Endothelial cell of umbilical vein (primary cell): Measurements from ENCODE around the gene FAM83C. TPM values are rescaled to one million over a fixed set of nuclear protein-coding genes. Genes with fewer than 3 reads are reported as not detected.

Experiments
- BruUV-seq: library from RNA; stranded (reverse); fragments of 400-500 nt; replicated peaks from 2 replicates; lab custom pipeline; 2021; lab: Mats Ljungman, UMichigan
- CTCF ChIA-PET: fragments of 300-600, 350-600 bp; sonication (Branson Sonifier 250); formaldehyde crosslinking; loops from one replicate; lab custom pipeline; 2021; ENCODE audit warnings: antibody characterized with exemption, inconsistent platforms; lab: Charles Lee
- POLR2A ChIA-PET: fragments of 300-600, 350-600 bp; sonication (Branson Sonifier 250); formaldehyde crosslinking; loops from one replicate; lab custom pipeline; 2021; ENCODE audit warnings: antibody characterized with exemption, inconsistent platforms; lab: Charles Lee
- DNase-seq: peaks from one replicate; pipeline ENCODE4 v3.0.0-alpha.2; 2011; ENCODE audit warnings: low read depth, low spot score
- FAIRE-seq: peaks from 2 replicates; lab custom pipeline; 2011; peaks lifted over from hg19 to GRCh38; lab: Jason Lieb, UNC
- H2AFZ ChIP-seq: 2 replicates; pipeline ENCODE4 v1.6.0; 2012; ENCODE audit warnings: low read depth, low read length, control low read depth, inconsistent platforms
- H3K27ac ChIP-seq: 2 replicates; pipeline ENCODE4 v1.5.1; 2011; ENCODE audit warnings: low read depth, mild to moderate bottlenecking, control low read depth, low read length, moderate library complexity; ENCODE audit not compliant: insufficient read depth
- H3K27me3 ChIP-seq, 2 experiments: 2 replicates each; pipeline versions ENCODE4 v1.6.0 to v1.6.1; 2011; ENCODE audit warnings: low read length in 2 of 2, mixed read lengths in 1 of 2; ENCODE audit not compliant: control insufficient read depth in 2 of 2, insufficient read depth in 2 of 2
- H3K36me3 ChIP-seq, 2 experiments: 2 replicates in 1 of 2; 3 replicates in 1 of 2; pipeline ENCODE4 v1.5.1; 2011; ENCODE audit warnings: low read length in 2 of 2, mild to moderate bottlenecking in 1 of 2, moderate library complexity in 1 of 2; ENCODE audit not compliant: control insufficient read depth in 2 of 2, insufficient read depth in 2 of 2; ENCODE audit errors: extremely low read depth in 1 of 2
- H3K4me1 ChIP-seq: 3 replicates; pipeline ENCODE4 v1.5.1; 2011; ENCODE audit warnings: mild to moderate bottlenecking, low read length; ENCODE audit not compliant: control insufficient read depth, insufficient read depth; ENCODE audit errors: extremely low read depth
- H3K4me2 ChIP-seq: 2 replicates; pipeline ENCODE4 v1.6.1; 2011; ENCODE audit warnings: low read length, control low read depth, mixed read lengths; ENCODE audit not compliant: insufficient read depth
- H3K4me3 ChIP-seq, 3 experiments: fragments of 200-600 bp in 1 of 3; sonication (generic), shearing (Covaris generic) in 1 of 3; replicated peaks in 1 of 3; 2 replicates each; pipeline ENCODE4 v1.5.1; 2011 to 2016; ENCODE audit warnings: control low read depth in 3 of 3, low read length in 3 of 3, mild to moderate bottlenecking in 2 of 3, inconsistent platforms in 1 of 3, low read depth in 1 of 3, moderate library complexity in 1 of 3; ENCODE audit not compliant: insufficient read depth in 1 of 3
- H3K79me2 ChIP-seq: 2 replicates; pipeline ENCODE4 v1.6.0; 2012; ENCODE audit warnings: low read length, inconsistent platforms; ENCODE audit not compliant: control insufficient read depth, insufficient read depth
- H3K9ac ChIP-seq: replicated peaks from 2 replicates; pipeline ENCODE3; 2011; ENCODE audit warnings: low read length, control low read depth; ENCODE audit not compliant: insufficient read depth; ENCODE audit errors: extremely low read depth
- H3K9me1 ChIP-seq: replicated peaks from 3 replicates; pipeline ENCODE4 v1.6.0; 2011; ENCODE audit warnings: mild to moderate bottlenecking, low read length; ENCODE audit not compliant: control insufficient read depth, insufficient read depth; ENCODE audit errors: extremely low read depth
- H3K9me3 ChIP-seq: replicated peaks from 2 replicates; pipeline ENCODE4 v1.5.1; 2012; ENCODE audit warnings: low read length, inconsistent platforms; ENCODE audit not compliant: control insufficient read depth, insufficient read depth
- H4K20me1 ChIP-seq: replicated peaks from 2 replicates; pipeline ENCODE3; 2011; ENCODE audit warnings: mild to moderate bottlenecking, low read length; ENCODE audit not compliant: control insufficient read depth, insufficient read depth; ENCODE audit errors: extremely low read depth
- CTCF ChIP-seq, 2 donors: IDR thresholded peaks; 1 replicate in 1 of 2; 2 replicates in 1 of 2; pipeline ENCODE4 v1.5.1; 2011; ENCODE audit warnings: low read length in 2 of 2, mild to moderate bottlenecking in 2 of 2, moderate library complexity in 2 of 2, control low read depth in 1 of 2, inconsistent platforms in 1 of 2, low read depth in 1 of 2; ENCODE audit not compliant: insufficient read depth in 1 of 2; ENCODE audit errors: extremely low read depth in 1 of 2
- EZH2 ChIP-seq: IDR thresholded peaks from 2 replicates; pipeline ENCODE4 v1.6.1; 2012; ENCODE audit warnings: borderline replicate concordance, low read depth, mild to moderate bottlenecking, moderate library complexity, low read length, inconsistent platforms; ENCODE audit not compliant: severe bottlenecking
- FOS ChIP-seq: IDR thresholded peaks from 2 replicates; pipeline ENCODE4 v1.6.1; 2011; ENCODE audit warnings: mild to moderate bottlenecking, low read length, moderate library complexity, borderline replicate concordance; ENCODE audit not compliant: insufficient read depth
- GATA2 ChIP-seq: IDR thresholded peaks from 2 replicates; pipeline ENCODE4 v1.7.0; 2011; ENCODE audit warnings: low read depth, mild to moderate bottlenecking, moderate library complexity, mixed read lengths, low read length; ENCODE audit not compliant: insufficient read length, insufficient read depth
- JUN ChIP-seq: IDR thresholded peaks from 2 replicates; pipeline ENCODE4 v1.6.1; 2011; ENCODE audit warnings: borderline replicate concordance, low read depth; ENCODE audit not compliant: insufficient read length, insufficient read depth
- MYC ChIP-seq: IDR thresholded peaks from one replicate; pipeline ENCODE4 v1.6.1; 2011; ENCODE audit warnings: mild to moderate bottlenecking, low read depth, low read length
- POLR2A ChIP-seq: IDR thresholded peaks from 2 replicates; pipeline ENCODE4 v1.6.1; 2012; ENCODE audit warnings: low read depth, mild to moderate bottlenecking, control low read depth, low read length
- POLR2AphosphoS5 ChIP-seq: IDR thresholded peaks from 2 replicates; pipeline ENCODE4 v1.6.1; 2012; ENCODE audit warnings: low read depth, mild to moderate bottlenecking, control low read depth, low read length, moderate library complexity; ENCODE audit not compliant: insufficient read depth
- dilution Hi-C: fragments of 300-500 bp; cut with MboI; formaldehyde crosslinking; loops from one replicate; pipeline ENCODE4 v1.15.0; 2019; ENCODE audit warnings: low sequenced_read_pairs; ENCODE audit not compliant: extremely low pct_ligation_motif_present
- intact Hi-C: fragments of 100-400 bp; cut with micrococcal nuclease; formaldehyde crosslinking; loops from one replicate; pipeline ENCODE4 v1.10.0; 2022
- polyA plus RNA-seq, 4 experiments: library from polyadenylated mRNA; depleted of rRNA in 3 of 4; stranded (reverse) in 3 of 4; unstranded in 1 of 4; fragments of >200 nt; gene quantifications; 2 replicates each; pipeline versions ENCODE4 v1.2.1 to v1.2.3, GENCODE V29; 2011 to 2012; ENCODE audit warnings: missing spikeins in 1 of 4
- total RNA-seq: library from RNA; stranded (reverse); gene quantifications from 2 replicates; pipeline ENCODE4 v1.2.3, GENCODE V29; 2021
- TF ChIP-seq, protein P1 (sequence below): IDR thresholded peaks from 2 replicates; pipeline ENCODE4 v1.6.1; 2011; ENCODE audit not compliant: insufficient read depth, insufficient read length

The FAM83C gene
- total and polyA plus RNA-seq, 2 donors (not counting 3 experiments of a cell fraction or from before 2014, with no cell fraction given), result not detected

DNA sequence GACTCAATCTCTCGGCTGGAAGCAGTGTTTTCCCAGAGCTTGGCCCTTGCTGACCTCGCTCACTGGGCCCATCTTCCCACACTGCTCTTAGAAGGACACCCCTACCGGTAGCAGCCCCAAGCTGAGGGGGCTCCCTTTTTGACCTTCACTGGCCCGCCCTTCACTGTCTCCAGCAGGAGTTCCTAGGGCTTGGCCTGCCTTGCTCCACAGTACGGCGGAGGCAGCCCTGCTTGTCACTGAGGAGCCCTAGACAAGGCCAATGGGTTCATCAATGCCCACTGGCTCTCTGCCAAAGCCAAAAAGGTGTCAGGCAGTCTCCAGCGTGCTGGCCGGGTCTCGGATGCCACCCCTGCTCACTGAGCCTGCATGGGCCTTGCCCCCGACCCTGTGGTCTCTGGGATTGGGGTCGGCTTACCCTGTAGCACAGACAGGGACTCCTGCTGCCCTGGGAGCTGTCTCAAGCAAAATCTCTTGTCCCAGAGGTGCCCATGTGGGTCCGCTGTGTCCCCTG lies 16.4 kb downstream of the FAM83C start:
- dilution Hi-C loops, result no loop called here
- Histone ChIP-seq H4K20me1 (no peaks in the 10 kb centered on the region), H3K79me2 (peaks cover 15% of the 10 kb centered on the region), H3K27me3 (no peaks in the 10 kb centered on the region), H3K4me2 (no peak overlapping the region), H3K9me1 (no peaks in the 10 kb centered on the region), H3K9me3 (no peaks in the 10 kb centered on the region), H2AFZ (no peak overlapping the region), H3K4me1 (peaks cover 7% of the 10 kb centered on the region), H3K36me3 (peaks cover 16 to 23% of the 10 kb centered on the region in 2 experiments), H3K4me3 (no peak overlapping the region), H3K27ac (no peak overlapping the region), H3K9ac (no peak overlapping the region)
- POLR2A ChIA-PET, result interaction anchor here (0.8 to 1.3 kb wide), 2 partner anchors 9 to 417 kb away, joined by 3 read pairs; partner anchors contain the start of gene EIF6
- DNase-seq (no peak), FAIRE-seq (no peak)
- intact Hi-C loops, result no loop called here
- CTCF ChIA-PET, result interaction anchor here (0.8 to 2.7 kb wide), 5 partner anchors 129 to 180 kb away, joined by 3 to 15 read pairs (median 5); partner anchors contain the start of gene EDEM2
- no TSS peak for BruUV-seq
- TF ChIP-seq MYC (no peak), POLR2AphosphoS5 (no peak), FOS (no peak), JUN (no peak), CTCF (IDR thresholded peaks at IDR 0.05; ENCODE audit: extremely low read depth in 1 of 2, insufficient read depth in 1 of 2, low read depth in 1 of 2, low read length in 2 of 2) (no peak), EZH2 (no peak), GATA2 (no peak), POLR2A (no peak)
- TF ChIP-seq, protein P1, sequence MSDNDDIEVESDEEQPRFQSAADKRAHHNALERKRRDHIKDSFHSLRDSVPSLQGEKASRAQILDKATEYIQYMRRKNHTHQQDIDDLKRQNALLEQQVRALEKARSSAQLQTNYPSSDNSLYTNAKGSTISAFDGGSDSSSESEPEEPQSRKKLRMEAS, result no peak
